Central memory CD8-positive, alpha-beta T cell (primary cell): ENCODE results near the gene CFAP100.

Experiments
- ATAC-seq: fragments of 150-1000 bp; cut with Tn5 transposase; replicated peaks from 2 replicates; pipeline ENCODE4 v1.10.0; 2022; ENCODE audit warnings: mild to moderate bottlenecking, moderate FRiP score, moderate number of reproducible peaks; ENCODE audit not compliant: poor library complexity, severe bottlenecking; ENCODE audit errors: extremely low read depth
- DNase-seq, 2 donors: peaks; one replicate each; pipeline ENCODE4 v3.0.0; 2021; ENCODE audit warnings: low spot score in 2 of 2
- H3K27ac Mint-ChIP-seq: one replicate; pipeline ENCODE4 v1.8.0; 2022; ENCODE audit warnings: low read depth, mild to moderate bottlenecking, moderate library complexity, mixed read lengths
- H3K27me3 Mint-ChIP-seq: one replicate; pipeline ENCODE4 v1.8.0; 2022; ENCODE audit warnings: mixed read lengths
- H3K36me3 Mint-ChIP-seq: one replicate; pipeline ENCODE4 v1.8.0; 2022; ENCODE audit warnings: mild to moderate bottlenecking, moderate library complexity, mixed read lengths; ENCODE audit not compliant: insufficient read depth
- H3K4me1 Mint-ChIP-seq: one replicate; pipeline ENCODE4 v1.8.0; 2022; ENCODE audit warnings: mixed read lengths
- H3K4me3 Mint-ChIP-seq: one replicate; pipeline ENCODE4 v1.8.0; 2022; ENCODE audit warnings: mild to moderate bottlenecking, moderate library complexity, mixed read lengths
- H3K9me3 Mint-ChIP-seq: one replicate; pipeline ENCODE4 v1.8.0; 2022; ENCODE audit warnings: mixed read lengths

The CFAP100 gene

GRCh38 chr3:126352476-126353454 is 41.9 kb upstream of the CFAP100 start:
- Mint-ChIP-seq H3K27me3 (peaks cover 20% of the 10 kb centered on the region), H3K4me1 (peaks cover 10% of the 10 kb centered on the region), H3K36me3 (no peaks in the 10 kb centered on the region), H3K4me3 (no peak overlapping the region), H3K9me3 (no peaks in the 10 kb centered on the region), H3K27ac (no peak overlapping the region)
- DNase-seq (no peak), ATAC-seq (no peak)

DNA sequence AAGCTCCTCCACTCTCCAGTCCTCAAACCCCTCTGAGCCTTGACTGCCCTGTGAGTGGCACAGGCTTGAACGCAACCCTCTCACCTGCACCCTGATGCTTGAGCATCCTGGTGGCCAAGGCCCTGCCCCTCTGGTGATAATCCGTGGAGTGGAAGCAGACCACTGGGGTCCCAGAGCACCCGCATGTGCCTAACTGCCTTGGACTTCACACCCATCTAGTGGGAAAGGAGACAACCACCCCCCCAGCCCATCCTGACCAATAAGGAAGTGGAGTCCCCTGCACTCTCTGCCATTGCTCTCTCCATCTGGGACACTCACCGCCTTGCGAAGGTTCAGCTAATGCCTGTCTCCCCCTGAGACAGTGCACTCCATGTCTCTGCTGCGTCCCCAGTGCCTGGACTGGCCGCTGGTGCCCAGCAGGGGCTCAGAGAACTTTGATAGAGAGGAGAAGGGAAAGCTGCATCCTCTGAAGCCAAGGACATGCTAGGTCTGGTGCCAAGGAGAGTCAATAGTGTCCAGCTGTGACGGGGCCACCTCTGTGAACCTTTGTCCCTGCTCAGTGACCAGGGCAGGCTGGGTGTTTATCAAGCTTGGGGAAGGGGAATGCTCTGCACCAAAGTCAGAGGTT is 40.9 kb upstream of the CFAP100 start:
- Mint-ChIP-seq H3K27me3 (peaks cover 30% of the 10 kb centered on the region), H3K27ac (no peak overlapping the region), H3K4me3 (no peak overlapping the region), H3K4me1 (peaks cover 13% of the 10 kb centered on the region), H3K9me3 (no peaks in the 10 kb centered on the region), H3K36me3 (no peaks in the 10 kb centered on the region)
- DNase-seq: no peak
- no peak for ATAC-seq

GRCh38 chr3:126354776-126355175 is 39.9 kb upstream of the CFAP100 start:
- Mint-ChIP-seq H3K4me1 (peaks cover 13% of the 10 kb centered on the region), H3K4me3 (no peak overlapping the region), H3K36me3 (no peaks in the 10 kb centered on the region), H3K27me3 (peaks cover 40% of the 10 kb centered on the region), H3K27ac (no peak overlapping the region), H3K9me3 (no peaks in the 10 kb centered on the region)
- DNase-seq (no peak), ATAC-seq (no peak)

GRCh38 chr3:126355251-126355650 is 39.5 kb upstream of the CFAP100 start:
- Mint-ChIP-seq H3K9me3 (no peaks in the 10 kb centered on the region), H3K4me1 (peaks cover 13% of the 10 kb centered on the region)
- DNase-seq: no peak

GRCh38 chr3:126355777-126356372 is 38.8 kb upstream of the CFAP100 start:
- H3K4me3 Mint-ChIP-seq: peak overlapping the region; percentile 82
- H3K36me3 Mint-ChIP-seq: no peaks in the 10 kb centered on the region
- H3K27me3 Mint-ChIP-seq: peaks cover 51% of the 10 kb centered on the region
- H3K9me3 Mint-ChIP-seq: no peaks in the 10 kb centered on the region
- no peak overlapping the region for H3K27ac Mint-ChIP-seq
- ATAC-seq (no peak), DNase-seq (no peak)
- H3K4me1 Mint-ChIP-seq: peaks cover 13% of the 10 kb centered on the region

More at GRCh38 chr3:126355251-126355650, 39.5 kb upstream of the CFAP100 start:
- no peak for ATAC-seq
- Mint-ChIP-seq H3K36me3 (no peaks in the 10 kb centered on the region), H3K4me3 (peak overlapping the region; percentile 82), H3K27ac (no peak overlapping the region), H3K27me3 (peaks cover 45% of the 10 kb centered on the region)

DNA sequence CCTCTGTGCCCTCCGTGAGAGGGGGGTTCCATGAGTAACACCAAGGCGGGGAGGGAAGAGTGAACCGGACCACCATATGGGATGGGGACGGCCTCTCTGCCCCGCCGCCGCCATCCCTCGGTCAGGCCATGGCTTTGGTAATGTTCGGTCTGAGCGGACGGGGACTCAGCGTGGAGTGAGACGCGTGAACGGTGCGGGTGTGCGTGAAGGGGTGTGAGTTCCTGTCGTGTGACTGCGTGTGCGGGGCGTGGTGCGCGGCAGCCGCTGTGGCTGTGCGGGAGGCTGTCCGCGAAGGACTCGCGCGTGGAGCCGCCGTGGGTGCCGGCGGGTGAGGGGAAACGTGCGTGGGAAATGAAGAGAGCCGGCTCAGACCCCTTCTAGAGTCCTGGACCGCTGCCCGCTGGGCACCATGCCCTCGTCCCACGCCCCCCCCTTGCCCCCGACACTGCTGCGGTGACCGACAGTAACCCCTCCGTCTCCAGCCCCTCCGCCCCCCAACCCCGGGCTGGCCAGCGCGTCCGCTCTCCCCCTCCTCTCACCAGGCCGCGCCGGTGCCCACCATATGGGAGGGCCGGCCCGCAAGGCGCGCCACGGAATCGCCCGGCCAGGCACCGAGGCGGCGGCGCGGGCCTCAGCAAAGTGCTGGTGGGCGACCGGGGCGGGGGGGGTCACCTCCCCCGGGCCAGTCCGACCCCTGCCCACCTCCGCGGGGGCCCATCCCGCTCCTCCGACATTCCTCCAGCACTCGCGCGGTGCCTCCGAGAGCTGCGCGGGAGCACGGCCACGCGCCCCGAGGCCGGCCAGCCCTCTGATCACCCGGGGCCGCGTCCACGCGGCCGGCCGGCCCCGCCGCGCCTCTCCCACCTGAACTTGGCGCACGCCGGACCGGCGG is 38.1 kb upstream of the CFAP100 start:
- no peak for ATAC-seq
- peak overlapping the region; percentile 82 for H3K4me3 Mint-ChIP-seq
- H3K4me1 Mint-ChIP-seq: peaks cover 13% of the 10 kb centered on the region
- H3K36me3 Mint-ChIP-seq: no peaks in the 10 kb centered on the region
- DNase-seq: no peak
- no peaks in the 10 kb centered on the region for H3K9me3 Mint-ChIP-seq
- no peak overlapping the region for H3K27ac Mint-ChIP-seq
- H3K27me3 Mint-ChIP-seq: peaks cover 58% of the 10 kb centered on the region

- Mint-ChIP-seq H3K9me3 (no peaks in the 10 kb centered on the region), H3K4me1 (peaks cover 13% of the 10 kb centered on the region), H3K27ac (no peak within 1 kb of the TSS), H3K27me3 (peaks cover 65% of the 10 kb centered on the region), H3K36me3 (no peaks in the 10 kb centered on the region), H3K4me3 (peak within 1 kb of the TSS; percentile 82)
- DNase-seq (peak; percentile 46 to 53), ATAC-seq (peak; percentile 88)
These were observed 37.2 kb upstream of the CFAP100 start, which contains the start of gene KLF15 for GRCh38 chr3:126357295-126358037. Gene KLF15 (minus strand): TSS chr3:126357408. CDS start chr3:126352922, 4,486 bp downstream.

DNA sequence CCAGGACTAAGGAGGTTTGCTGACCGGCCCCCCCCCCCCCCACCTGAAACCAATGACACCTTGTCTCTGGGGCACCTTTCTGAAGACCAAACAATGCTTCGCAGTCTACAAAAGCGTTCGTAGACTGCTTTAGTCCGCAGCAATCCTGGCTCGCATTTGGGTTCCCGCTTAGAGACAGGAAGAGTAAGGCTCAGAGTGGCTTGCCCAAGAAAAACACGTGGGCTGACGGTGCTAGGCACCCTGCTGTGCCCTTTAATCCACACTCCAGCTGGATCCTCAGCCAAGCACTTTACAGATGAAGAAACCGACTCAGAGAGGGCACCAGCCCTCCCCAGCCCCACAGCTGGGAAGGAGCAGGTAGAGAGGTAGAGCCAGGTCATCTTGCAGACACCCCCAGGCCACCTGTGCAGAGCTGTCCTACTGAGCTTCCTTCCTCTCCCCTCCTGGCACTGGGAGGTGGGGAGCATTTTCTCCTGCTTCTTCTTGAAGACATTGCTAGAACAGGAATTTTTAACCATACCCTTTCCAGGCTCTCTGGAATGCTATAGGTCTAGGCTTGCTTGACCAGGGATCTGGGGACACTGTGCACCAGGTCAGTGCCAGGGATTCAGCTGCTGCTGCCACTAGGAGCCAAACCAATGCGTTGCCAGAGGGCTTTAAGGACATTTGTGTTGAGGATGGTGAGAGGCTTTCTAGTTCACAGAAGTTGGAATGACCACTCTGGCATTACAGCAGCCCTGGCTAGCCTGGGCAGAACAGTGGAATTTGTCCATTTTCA is 36.5 kb upstream of the CFAP100 start:
- Mint-ChIP-seq H3K27me3 (peaks cover 73% of the 10 kb centered on the region), H3K4me3 (peak overlapping the region; percentile 80), H3K9me3 (no peaks in the 10 kb centered on the region), H3K27ac (no peak overlapping the region), H3K36me3 (no peaks in the 10 kb centered on the region), H3K4me1 (peaks cover 13% of the 10 kb centered on the region)
- DNase-seq: no peak
- no peak for ATAC-seq

DNA sequence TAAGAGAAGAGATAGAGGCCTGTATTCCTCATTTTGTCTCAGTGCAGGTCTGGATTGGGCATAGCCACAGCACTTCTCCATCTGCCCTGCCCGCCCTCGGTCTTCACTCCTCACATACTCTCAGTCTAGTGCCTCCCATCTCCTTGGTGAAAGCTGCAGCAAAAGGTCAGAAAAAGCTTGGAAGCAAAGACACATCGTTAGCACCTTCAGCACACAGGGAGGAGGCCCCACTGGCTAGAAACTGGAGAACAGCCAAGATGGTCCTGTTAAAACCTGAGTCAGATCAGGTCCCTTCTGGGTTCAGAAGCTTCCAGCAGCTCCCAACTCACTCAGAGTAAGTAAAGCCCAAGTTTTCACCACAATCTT is 35.9 kb upstream of the CFAP100 start:
- H3K27me3 Mint-ChIP-seq: peaks cover 75% of the 10 kb centered on the region
- peak overlapping the region; percentile 80 for H3K4me3 Mint-ChIP-seq
- no peak overlapping the region for H3K27ac Mint-ChIP-seq
- ATAC-seq: no peak
- no peak for DNase-seq
- H3K36me3 Mint-ChIP-seq: no peaks in the 10 kb centered on the region
- no peaks in the 10 kb centered on the region for H3K9me3 Mint-ChIP-seq
- peaks cover 13% of the 10 kb centered on the region for H3K4me1 Mint-ChIP-seq

- H3K4me3 Mint-ChIP-seq: no peak overlapping the region
These were observed 34.5 kb upstream of the CFAP100 start for GRCh38 chr3:126360046-126360713.

GRCh38 chr3:126360714-126361060 is 34.0 kb upstream of the CFAP100 start:
- H3K36me3 Mint-ChIP-seq: no peaks in the 10 kb centered on the region
- peaks cover 13% of the 10 kb centered on the region for H3K4me1 Mint-ChIP-seq
- no peak overlapping the region for H3K27ac Mint-ChIP-seq
- no peaks in the 10 kb centered on the region for H3K9me3 Mint-ChIP-seq
- no peak for DNase-seq
- H3K4me3 Mint-ChIP-seq: no peak overlapping the region
- peaks cover 80% of the 10 kb centered on the region for H3K27me3 Mint-ChIP-seq
- ATAC-seq: no peak

More at GRCh38 chr3:126360046-126360713, 34.5 kb upstream of the CFAP100 start:
- H3K27ac Mint-ChIP-seq: no peak overlapping the region
- H3K27me3 Mint-ChIP-seq: peaks cover 81% of the 10 kb centered on the region
- no peak for DNase-seq
- no peaks in the 10 kb centered on the region for H3K9me3 Mint-ChIP-seq
- ATAC-seq: no peak
- H3K4me1 Mint-ChIP-seq: peaks cover 13% of the 10 kb centered on the region
- H3K36me3 Mint-ChIP-seq: no peaks in the 10 kb centered on the region
